GM06990 (cell line): ENCODE results near the gene STK32B.

Experiments
- DNase-seq: peaks from one replicate; pipeline ENCODE4 v3.0.0-alpha.2; 2011; ENCODE audit not compliant: insufficient read length; ENCODE audit errors: extremely low read depth
- H3K27me3 ChIP-seq: replicated peaks from 2 replicates; pipeline ENCODE4 v1.6.0; 2011; ENCODE audit warnings: low read length; ENCODE audit not compliant: control insufficient read depth, insufficient read depth
- H3K36me3 ChIP-seq: 2 replicates; pipeline ENCODE4 v1.5.1; 2011; ENCODE audit warnings: low read length; ENCODE audit not compliant: control insufficient read depth, insufficient read depth
- H3K4me3 ChIP-seq: replicated peaks from 2 replicates; pipeline ENCODE4 v1.5.1; 2011; ENCODE audit warnings: low read depth, mild to moderate bottlenecking, control low read depth, low read length
- TF ChIP-seq, protein P1 (sequence below): IDR thresholded peaks from 2 replicates; pipeline ENCODE4 v1.5.1; 2011; ENCODE audit warnings: low read length, control low read depth, mild to moderate bottlenecking, inconsistent platforms; ENCODE audit not compliant: insufficient read depth, poor library complexity, severe bottlenecking

The STK32B gene

GRCh38 chr4:5192678-5193077 is 141.4 kb downstream of the STK32B start:
- Histone ChIP-seq H3K36me3 (no peaks in the 10 kb centered on the region), H3K27me3 (no peaks in the 10 kb centered on the region), H3K4me3 (no peak overlapping the region)
- TF ChIP-seq, protein P1, sequence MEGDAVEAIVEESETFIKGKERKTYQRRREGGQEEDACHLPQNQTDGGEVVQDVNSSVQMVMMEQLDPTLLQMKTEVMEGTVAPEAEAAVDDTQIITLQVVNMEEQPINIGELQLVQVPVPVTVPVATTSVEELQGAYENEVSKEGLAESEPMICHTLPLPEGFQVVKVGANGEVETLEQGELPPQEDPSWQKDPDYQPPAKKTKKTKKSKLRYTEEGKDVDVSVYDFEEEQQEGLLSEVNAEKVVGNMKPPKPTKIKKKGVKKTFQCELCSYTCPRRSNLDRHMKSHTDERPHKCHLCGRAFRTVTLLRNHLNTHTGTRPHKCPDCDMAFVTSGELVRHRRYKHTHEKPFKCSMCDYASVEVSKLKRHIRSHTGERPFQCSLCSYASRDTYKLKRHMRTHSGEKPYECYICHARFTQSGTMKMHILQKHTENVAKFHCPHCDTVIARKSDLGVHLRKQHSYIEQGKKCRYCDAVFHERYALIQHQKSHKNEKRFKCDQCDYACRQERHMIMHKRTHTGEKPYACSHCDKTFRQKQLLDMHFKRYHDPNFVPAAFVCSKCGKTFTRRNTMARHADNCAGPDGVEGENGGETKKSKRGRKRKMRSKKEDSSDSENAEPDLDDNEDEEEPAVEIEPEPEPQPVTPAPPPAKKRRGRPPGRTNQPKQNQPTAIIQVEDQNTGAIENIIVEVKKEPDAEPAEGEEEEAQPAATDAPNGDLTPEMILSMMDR: no peak
- DNase-seq: no peak

DNA sequence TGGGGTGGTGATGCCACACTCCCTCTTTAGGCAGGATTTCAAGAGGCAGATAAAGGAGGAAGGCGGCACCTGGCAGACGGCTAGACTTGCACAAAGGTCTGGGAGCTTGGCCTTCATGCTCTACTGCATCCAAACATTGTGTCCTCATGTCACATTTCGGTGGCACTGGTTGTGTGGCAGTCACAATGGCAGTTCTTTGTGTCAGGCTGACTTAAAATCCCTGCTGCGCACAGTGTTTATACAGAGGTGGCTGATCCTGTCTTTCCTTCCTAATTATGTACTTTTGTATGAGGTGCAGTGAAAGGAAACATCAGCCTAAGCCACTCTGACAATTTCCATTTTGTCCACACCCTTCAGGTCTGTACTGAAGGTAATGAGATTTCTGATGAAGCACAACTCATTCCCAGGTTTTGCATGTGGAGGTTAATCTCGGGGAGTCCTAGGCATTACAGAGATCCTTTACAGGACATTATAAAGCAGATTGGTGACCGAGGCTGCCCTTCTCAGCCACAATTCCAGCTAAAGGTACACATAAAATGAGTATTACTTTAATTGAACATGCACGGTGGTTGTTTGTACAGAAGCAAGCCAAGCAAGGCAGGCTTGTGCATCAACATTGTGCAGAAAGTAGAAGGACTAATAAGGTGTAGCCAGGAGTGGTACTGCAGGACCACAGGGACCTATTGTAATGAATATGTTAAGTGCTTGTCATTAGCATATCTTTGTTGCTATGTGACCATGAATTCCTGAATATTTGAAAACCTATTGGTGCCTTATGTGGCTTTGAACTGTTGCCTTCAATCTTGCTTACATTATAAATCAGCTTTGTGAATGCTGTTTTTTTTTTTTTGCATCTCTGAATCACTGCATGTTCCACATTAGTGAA is 147.6 kb downstream of the STK32B start:
- no peak overlapping the region for H3K4me3 ChIP-seq
- DNase-seq: no peak
- TF ChIP-seq, protein P1: no peak
- no peaks in the 10 kb centered on the region for H3K27me3 ChIP-seq
- no peaks in the 10 kb centered on the region for H3K36me3 ChIP-seq

DNA sequence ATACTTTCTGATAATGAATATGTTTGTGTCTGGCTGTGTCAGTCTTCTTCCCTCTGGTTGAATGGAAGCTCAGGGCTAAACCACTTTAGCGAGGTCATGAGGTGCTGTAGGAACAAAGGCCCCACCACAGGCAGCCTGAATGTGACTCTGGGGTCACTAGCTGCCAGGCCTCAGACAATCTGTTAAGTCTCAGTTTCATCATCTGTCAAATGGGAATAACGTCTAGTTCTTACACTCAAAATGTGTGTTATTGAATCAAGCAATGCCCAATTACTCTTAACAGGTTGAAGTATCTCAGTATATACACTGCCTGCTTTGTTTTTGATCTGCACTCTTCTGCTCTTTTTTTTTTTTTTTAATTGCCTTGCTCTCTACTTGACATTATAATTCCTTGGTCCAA is 148.6 kb downstream of the STK32B start:
- no peaks in the 10 kb centered on the region for H3K27me3 ChIP-seq
- TF ChIP-seq, protein P1: no peak
- H3K4me3 ChIP-seq: no peak overlapping the region
- DNase-seq: no peak
- no peaks in the 10 kb centered on the region for H3K36me3 ChIP-seq

GRCh38 chr4:5200513-5200912 is 149.2 kb downstream of the STK32B start:
- Histone ChIP-seq H3K4me3 (no peak overlapping the region), H3K36me3 (no peaks in the 10 kb centered on the region), H3K27me3 (no peaks in the 10 kb centered on the region)
- no peak for DNase-seq
- TF ChIP-seq, protein P1: no peak

GRCh38 chr4:5203309-5203992 is 152.2 kb downstream of the STK32B start:
- Histone ChIP-seq H3K27me3 (no peaks in the 10 kb centered on the region), H3K36me3 (no peaks in the 10 kb centered on the region), H3K4me3 (no peak overlapping the region)
- DNase-seq: no peak
- TF ChIP-seq, protein P1: no peak
